AG04449 (cell line): ENCODE measurements around the gene THRB.

Source experiments
- CTCF ChIA-PET: fragments of 350-600 bp; formaldehyde crosslinking; extraction: SDS; loops from one replicate; lab custom pipeline; 2021; ENCODE audit warnings: antibody characterized with exemption; lab: Yijun Ruan, JAX
- POLR2A ChIA-PET: fragments of 400-600, 350-600 bp; formaldehyde crosslinking; extraction: SDS; loops from one replicate; lab custom pipeline; 2020; ENCODE audit warnings: antibody characterized with exemption, inconsistent platforms; lab: Yijun Ruan, JAX
- DNase-seq: peaks from one replicate; pipeline ENCODE4 v3.0.0-alpha.2; 2010; ENCODE audit warnings: low read depth, low spot score
- H3K4me3 ChIP-seq: 2 replicates; pipeline ENCODE4 v1.5.1; 2011; ENCODE audit warnings: low read depth, mild to moderate bottlenecking, control low read depth, low read length
- CTCF ChIP-seq: IDR thresholded peaks from one replicate; pipeline ENCODE4 v1.5.1; 2011; ENCODE audit warnings: mild to moderate bottlenecking, moderate library complexity, low read length, control low read depth, inconsistent platforms; ENCODE audit not compliant: insufficient read depth; ENCODE audit errors: missing control alignments

Gene THRB

GRCh38 chr3:24318677-24319287, 175.9 kb downstream of the THRB start:
- no peak for DNase-seq
- POLR2A ChIA-PET, result no interaction called here
- CTCF ChIA-PET, result no interaction called here
- no peak for TF ChIP-seq CTCF
- no peak overlapping the region for H3K4me3 ChIP-seq

- no peak overlapping the region for H3K4me3 ChIP-seq
- POLR2A ChIA-PET, result no interaction called here
- CTCF ChIA-PET, result no interaction called here
- no peak for DNase-seq
- TF ChIP-seq CTCF, result no peak
Observed at GRCh38 chr3:24316887-24317383, 177.7 kb downstream of the THRB start.

DNA sequence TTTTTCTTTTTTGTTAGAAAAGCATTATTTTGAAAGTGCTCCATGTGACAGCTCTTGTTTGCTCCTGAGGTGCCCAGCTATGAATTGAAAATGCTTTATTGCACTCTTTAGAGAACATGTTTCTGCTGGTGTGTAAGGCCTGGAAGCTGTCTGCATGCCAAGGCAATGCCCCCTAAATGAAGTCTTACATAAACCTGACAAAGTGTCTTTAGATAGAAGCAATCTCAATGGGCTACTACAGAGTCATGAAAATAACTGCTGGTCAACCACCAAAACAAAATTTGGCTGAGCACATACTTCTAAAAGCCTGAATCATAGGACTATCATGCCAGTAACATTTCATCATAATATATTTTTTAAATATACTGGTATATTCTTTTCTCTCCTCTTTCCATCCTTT, 178.7 kb downstream of the THRB start:
- CTCF ChIA-PET, result no interaction called here
- DNase-seq, result no peak
- POLR2A ChIA-PET, result no interaction called here
- H3K4me3 ChIP-seq, result no peak overlapping the region
- no peak for TF ChIP-seq CTCF

- POLR2A ChIA-PET, result no interaction called here
- no peak overlapping the region for H3K4me3 ChIP-seq
- no peak for TF ChIP-seq CTCF
- DNase-seq, result no peak
- CTCF ChIA-PET, result no interaction called here
Observed at GRCh38 chr3:24315356-24315755, 179.3 kb downstream of the THRB start.

GRCh38 chr3:24311881-24312280, 182.8 kb downstream of the THRB start:
- POLR2A ChIA-PET, result no interaction called here
- TF ChIP-seq CTCF, result no peak
- CTCF ChIA-PET, result no interaction called here

GRCh38 chr3:24310887-24311286, 183.8 kb downstream of the THRB start:
- ChIA-PET CTCF (no interaction called here), POLR2A (no interaction called here)
- H3K4me3 ChIP-seq, result no peak overlapping the region
- no peak for TF ChIP-seq CTCF
- DNase-seq, result no peak

More at GRCh38 chr3:24311881-24312280, 182.8 kb downstream of the THRB start:
- DNase-seq, result no peak
- H3K4me3 ChIP-seq, result no peak overlapping the region
